DOHH2 (cell line): Measurements from ENCODE around the gene HELZ.

Experiments
- H3F3A ChIP-seq: fragments of 200-600 bp; sonication (generic), shearing (Covaris generic); 2 replicates; pipeline ENCODE4 v1.6.0; 2016; ENCODE audit warnings: antibody characterized with exemption, mild to moderate bottlenecking; ENCODE audit not compliant: control insufficient read depth, insufficient read depth
- H3K27ac ChIP-seq: fragments of 200-600 bp; sonication (generic); 2 replicates; pipeline ENCODE4 v1.5.1; 2014; ENCODE audit warnings: low read depth, mild to moderate bottlenecking, low read length, moderate library complexity
- H3K27me3 ChIP-seq: fragments of 200-600 bp; sonication (generic); 2 replicates; pipeline ENCODE4 v1.6.1; 2014; ENCODE audit warnings: mild to moderate bottlenecking, low read length, mixed read lengths; ENCODE audit not compliant: control insufficient read depth
- H3K36me3 ChIP-seq: fragments of 200-600 bp; sonication (generic); 2 replicates; pipeline ENCODE4 v1.6.1; 2014; ENCODE audit warnings: mild to moderate bottlenecking, low read length, moderate library complexity, mixed read lengths; ENCODE audit not compliant: control insufficient read depth
- H3K4me1 ChIP-seq: fragments of 200-600 bp; sonication (generic); 2 replicates; pipeline ENCODE4 v1.6.1; 2014; ENCODE audit warnings: mild to moderate bottlenecking, low read length, mixed read lengths; ENCODE audit not compliant: control insufficient read depth
- H3K4me2 ChIP-seq: fragments of 200-600 bp; sonication (generic); 2 replicates; pipeline ENCODE4 v1.6.0; 2014; ENCODE audit warnings: mild to moderate bottlenecking, low read length, moderate library complexity
- H3K4me3 ChIP-seq: fragments of 200-600 bp; sonication (generic); 2 replicates; pipeline ENCODE4 v1.5.1; 2014; ENCODE audit warnings: mild to moderate bottlenecking, low read length, mixed read lengths
- H3K79me2 ChIP-seq: fragments of 200-600 bp; sonication (generic); 2 replicates; pipeline ENCODE4 v1.6.1; 2014; ENCODE audit warnings: mild to moderate bottlenecking, low read length, mixed read lengths; ENCODE audit not compliant: control insufficient read depth
- H3K9me2 ChIP-seq: fragments of 200-600 bp; sonication (generic); replicated peaks from 2 replicates; pipeline ENCODE4 v1.6.1; 2014; ENCODE audit warnings: mild to moderate bottlenecking, low read length, mixed read lengths; ENCODE audit not compliant: control insufficient read depth
- H3K9me3 ChIP-seq: fragments of 200-600 bp; sonication (generic); 2 replicates; pipeline ENCODE4 v1.6.1; 2014; ENCODE audit warnings: antibody characterized with exemption, low read length, mixed read lengths; ENCODE audit not compliant: control insufficient read depth, insufficient read depth
- H4K20me1 ChIP-seq: fragments of 200-600 bp; sonication (generic); 2 replicates; pipeline ENCODE4 v1.6.0; 2014; ENCODE audit warnings: low read depth, mild to moderate bottlenecking, antibody characterized with exemption, low read length, moderate library complexity; ENCODE audit not compliant: control insufficient read depth, insufficient read depth
- EZH2phosphoT487 ChIP-seq: fragments of 200-600 bp; sonication (generic); IDR thresholded peaks from 2 replicates; pipeline ENCODE4 v1.6.1; 2017; ENCODE audit warnings: borderline replicate concordance, mild to moderate bottlenecking, antibody characterized with exemption, low read length, moderate library complexity, mixed read lengths
- TF ChIP-seq, protein P1 (sequence below): fragments of 200-600 bp; sonication (generic); IDR thresholded peaks from one replicate; pipeline ENCODE4 v1.5.1; 2014; ENCODE audit warnings: antibody characterized with exemption, mild to moderate bottlenecking, low read depth, low read length; ENCODE audit not compliant: poor library complexity, severe bottlenecking

Gene HELZ

DNA sequence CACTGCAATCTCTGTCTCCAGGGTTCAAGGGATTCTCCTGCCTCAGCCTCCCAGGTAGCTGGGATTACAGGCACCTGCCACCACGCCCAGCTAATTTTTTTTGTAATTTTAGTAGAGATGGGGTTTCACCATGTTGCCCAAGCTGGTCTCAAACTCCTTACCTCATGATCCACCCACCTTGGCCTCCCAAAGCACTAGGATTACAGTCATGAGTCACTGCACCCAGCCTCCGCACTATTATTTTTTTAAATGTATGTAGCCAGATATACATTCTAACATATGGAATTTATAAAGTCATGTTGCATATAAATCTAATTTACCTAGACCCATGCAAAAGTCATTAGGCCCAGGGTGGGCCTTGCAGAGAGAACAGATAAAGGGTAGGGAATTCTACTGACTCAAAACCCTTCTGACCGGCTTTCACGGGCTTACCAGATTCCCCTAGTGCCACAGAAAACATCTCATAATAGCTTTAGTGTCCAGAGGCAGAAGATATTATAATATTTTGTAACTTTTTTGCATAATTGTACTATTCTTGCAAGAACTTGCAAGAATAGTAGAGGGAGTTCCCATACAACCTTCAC is 20.5 kb upstream of the HELZ start:
- Histone ChIP-seq H3K4me1 (no peaks in the 10 kb centered on the region), H4K20me1 (no peaks in the 10 kb centered on the region), H3K27ac (no peak overlapping the region), H3K27me3 (no peaks in the 10 kb centered on the region), H3F3A (no peaks in the 10 kb centered on the region), H3K4me2 (no peak overlapping the region), H3K9me2 (no peaks in the 10 kb centered on the region), H3K9me3 (no peaks in the 10 kb centered on the region), H3K36me3 (no peaks in the 10 kb centered on the region), H3K79me2 (no peaks in the 10 kb centered on the region), H3K4me3 (no peak overlapping the region)
- TF ChIP-seq, protein P1, sequence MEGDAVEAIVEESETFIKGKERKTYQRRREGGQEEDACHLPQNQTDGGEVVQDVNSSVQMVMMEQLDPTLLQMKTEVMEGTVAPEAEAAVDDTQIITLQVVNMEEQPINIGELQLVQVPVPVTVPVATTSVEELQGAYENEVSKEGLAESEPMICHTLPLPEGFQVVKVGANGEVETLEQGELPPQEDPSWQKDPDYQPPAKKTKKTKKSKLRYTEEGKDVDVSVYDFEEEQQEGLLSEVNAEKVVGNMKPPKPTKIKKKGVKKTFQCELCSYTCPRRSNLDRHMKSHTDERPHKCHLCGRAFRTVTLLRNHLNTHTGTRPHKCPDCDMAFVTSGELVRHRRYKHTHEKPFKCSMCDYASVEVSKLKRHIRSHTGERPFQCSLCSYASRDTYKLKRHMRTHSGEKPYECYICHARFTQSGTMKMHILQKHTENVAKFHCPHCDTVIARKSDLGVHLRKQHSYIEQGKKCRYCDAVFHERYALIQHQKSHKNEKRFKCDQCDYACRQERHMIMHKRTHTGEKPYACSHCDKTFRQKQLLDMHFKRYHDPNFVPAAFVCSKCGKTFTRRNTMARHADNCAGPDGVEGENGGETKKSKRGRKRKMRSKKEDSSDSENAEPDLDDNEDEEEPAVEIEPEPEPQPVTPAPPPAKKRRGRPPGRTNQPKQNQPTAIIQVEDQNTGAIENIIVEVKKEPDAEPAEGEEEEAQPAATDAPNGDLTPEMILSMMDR: no peak
- TF ChIP-seq EZH2phosphoT487: no peak

DNA sequence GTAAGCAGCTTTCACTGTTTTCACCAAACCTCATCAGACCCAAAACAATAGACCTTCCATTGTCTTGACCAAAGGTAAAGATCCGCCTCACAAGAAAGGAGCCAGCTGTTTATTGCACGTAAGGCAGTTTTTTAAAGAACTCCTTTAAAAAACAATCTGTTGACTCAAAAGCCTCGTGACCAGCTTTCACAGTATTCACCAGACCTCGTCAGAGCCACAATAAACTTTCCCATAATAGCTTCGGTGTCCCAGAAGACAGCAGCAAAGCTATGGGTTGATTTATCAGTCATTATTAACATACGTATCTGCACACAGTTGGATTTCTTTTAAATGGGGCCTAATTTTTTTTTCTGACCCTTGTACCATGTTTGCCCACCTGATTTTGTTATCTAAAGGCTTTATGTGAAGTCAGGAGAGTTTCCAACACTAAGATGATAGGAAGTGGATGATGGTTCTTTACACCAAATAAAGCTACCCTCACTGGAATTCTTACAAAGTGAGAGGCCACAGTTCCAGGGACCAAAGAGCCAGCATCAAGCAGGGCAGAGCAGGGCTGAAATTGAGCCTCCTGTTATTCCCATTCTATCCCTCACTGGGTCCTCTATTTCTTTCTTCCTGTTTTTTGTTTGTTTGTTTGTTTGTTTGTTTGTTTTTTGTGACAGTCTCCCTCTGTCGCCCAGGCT is 17.6 kb upstream of the HELZ start:
- Histone ChIP-seq H3K4me2 (no peak overlapping the region), H3K27me3 (no peaks in the 10 kb centered on the region), H3K36me3 (no peaks in the 10 kb centered on the region), H3K4me3 (no peak overlapping the region), H3K9me3 (no peaks in the 10 kb centered on the region), H3F3A (no peaks in the 10 kb centered on the region), H3K9me2 (no peaks in the 10 kb centered on the region), H4K20me1 (no peaks in the 10 kb centered on the region), H3K79me2 (no peaks in the 10 kb centered on the region), H3K4me1 (peaks cover 7% of the 10 kb centered on the region), H3K27ac (no peak overlapping the region)
- TF ChIP-seq, protein P1: no peak
- no peak for TF ChIP-seq EZH2phosphoT487

- H3K4me1 ChIP-seq: peaks cover 9% of the 10 kb centered on the region
- no peak overlapping the region for H3K27ac ChIP-seq
- no peak overlapping the region for H3K4me3 ChIP-seq
- TF ChIP-seq, protein P1: no peak
- TF ChIP-seq EZH2phosphoT487: no peak
- H3K36me3 ChIP-seq: no peaks in the 10 kb centered on the region
- H3K9me2 ChIP-seq: no peaks in the 10 kb centered on the region; the same call in 1 of the 2 replicates
- no peaks in the 10 kb centered on the region for H4K20me1 ChIP-seq
- H3K4me2 ChIP-seq: no peak overlapping the region
- H3K9me3 ChIP-seq: no peaks in the 10 kb centered on the region
- no peaks in the 10 kb centered on the region for H3K79me2 ChIP-seq
- H3K27me3 ChIP-seq: no peaks in the 10 kb centered on the region
- no peaks in the 10 kb centered on the region for H3F3A ChIP-seq
Measured at GRCh38 chr17:67260170-67260987, 15.4 kb upstream of the HELZ start.
